PFSK-1 (cell line): ENCODE data around the gene FOXB1.

Source experiments
- FOXP2 ChIP-seq: optimal IDR thresholded peaks from 2 replicates; pipeline ENCODE3; 2011; ENCODE audit warnings: borderline replicate concordance, control low read depth, inconsistent platforms; ENCODE audit not compliant: insufficient read depth; ENCODE audit errors: extremely low read length, extremely low read depth
- POLR2AphosphoS5 ChIP-seq: IDR thresholded peaks from 2 replicates; pipeline ENCODE4 v1.6.1; 2012; ENCODE audit warnings: low read depth, mild to moderate bottlenecking, control low read depth, low read length, moderate library complexity
- SIN3A ChIP-seq: IDR thresholded peaks from 2 replicates; pipeline ENCODE4 v1.6.1; 2012; ENCODE audit warnings: mild to moderate bottlenecking, low read length, moderate library complexity, borderline replicate concordance; ENCODE audit not compliant: insufficient read depth
- TAF1 ChIP-seq: IDR thresholded peaks from 2 replicates; pipeline ENCODE4 v1.6.1; 2012; ENCODE audit warnings: low read length, control low read depth, borderline replicate concordance; ENCODE audit not compliant: insufficient read depth
- TF ChIP-seq, protein P1 (sequence below), 2 experiments: IDR thresholded peaks; 2 replicates each; pipeline versions ENCODE4 v1.6.1 to v1.8.0; 2011 to 2012; ENCODE audit warnings: low read depth in 2 of 2, low read length in 2 of 2, control low read depth in 1 of 2, inconsistent platforms in 1 of 2, mild to moderate bottlenecking in 1 of 2, moderate library complexity in 1 of 2; ENCODE audit not compliant: insufficient read depth in 1 of 2

DNA sequence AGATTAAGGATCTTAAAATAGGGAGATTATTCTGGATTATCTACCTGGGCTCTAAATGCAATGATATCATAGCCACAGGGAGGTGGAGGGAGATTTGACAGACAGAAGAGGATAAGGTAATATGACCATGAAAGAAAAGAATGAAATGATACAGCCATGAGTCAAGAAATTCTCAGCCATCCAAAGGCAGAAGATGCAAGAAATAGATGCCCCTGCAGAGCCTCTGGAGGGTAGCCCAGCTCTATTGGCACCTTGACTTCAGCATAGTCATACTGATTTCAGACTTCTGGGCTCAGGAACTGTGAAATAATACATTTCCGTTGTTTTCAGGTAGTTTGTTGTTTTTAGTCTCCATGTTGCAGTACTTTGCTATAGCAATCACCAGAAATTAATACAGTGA, 31.9 kb upstream of the FOXB1 start:
- no peak for TF ChIP-seq TAF1
- no peak for TF ChIP-seq POLR2AphosphoS5
- TF ChIP-seq, protein P1, sequence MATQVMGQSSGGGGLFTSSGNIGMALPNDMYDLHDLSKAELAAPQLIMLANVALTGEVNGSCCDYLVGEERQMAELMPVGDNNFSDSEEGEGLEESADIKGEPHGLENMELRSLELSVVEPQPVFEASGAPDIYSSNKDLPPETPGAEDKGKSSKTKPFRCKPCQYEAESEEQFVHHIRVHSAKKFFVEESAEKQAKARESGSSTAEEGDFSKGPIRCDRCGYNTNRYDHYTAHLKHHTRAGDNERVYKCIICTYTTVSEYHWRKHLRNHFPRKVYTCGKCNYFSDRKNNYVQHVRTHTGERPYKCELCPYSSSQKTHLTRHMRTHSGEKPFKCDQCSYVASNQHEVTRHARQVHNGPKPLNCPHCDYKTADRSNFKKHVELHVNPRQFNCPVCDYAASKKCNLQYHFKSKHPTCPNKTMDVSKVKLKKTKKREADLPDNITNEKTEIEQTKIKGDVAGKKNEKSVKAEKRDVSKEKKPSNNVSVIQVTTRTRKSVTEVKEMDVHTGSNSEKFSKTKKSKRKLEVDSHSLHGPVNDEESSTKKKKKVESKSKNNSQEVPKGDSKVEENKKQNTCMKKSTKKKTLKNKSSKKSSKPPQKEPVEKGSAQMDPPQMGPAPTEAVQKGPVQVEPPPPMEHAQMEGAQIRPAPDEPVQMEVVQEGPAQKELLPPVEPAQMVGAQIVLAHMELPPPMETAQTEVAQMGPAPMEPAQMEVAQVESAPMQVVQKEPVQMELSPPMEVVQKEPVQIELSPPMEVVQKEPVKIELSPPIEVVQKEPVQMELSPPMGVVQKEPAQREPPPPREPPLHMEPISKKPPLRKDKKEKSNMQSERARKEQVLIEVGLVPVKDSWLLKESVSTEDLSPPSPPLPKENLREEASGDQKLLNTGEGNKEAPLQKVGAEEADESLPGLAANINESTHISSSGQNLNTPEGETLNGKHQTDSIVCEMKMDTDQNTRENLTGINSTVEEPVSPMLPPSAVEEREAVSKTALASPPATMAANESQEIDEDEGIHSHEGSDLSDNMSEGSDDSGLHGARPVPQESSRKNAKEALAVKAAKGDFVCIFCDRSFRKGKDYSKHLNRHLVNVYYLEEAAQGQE (IDR thresholded peaks at IDR 0.05; ENCODE audit: insufficient read depth in 1 of 2, low read depth in 2 of 2, low read length in 2 of 2) = no peak
- no peak for TF ChIP-seq SIN3A
- TF ChIP-seq FOXP2 = no peak
